T-helper 1 cell treated with Interleukin-12 subunit alpha and Interleukin-12 subunit beta and Interleukin-4 antibody, amounts not matched to agents 30 μg/mL and 1 μg/mL, for 36 hours (primary cell): ENCODE results near the gene CDK16.
A peak's percentile ranks its signal among the peaks of the same experiment; 100 is the strongest.

ENCODE experiments used
- H3K27ac Mint-ChIP-seq: one replicate; pipeline ENCODE4 v1.8.0; 2021; ENCODE audit warnings: mild to moderate bottlenecking, mixed read lengths
- H3K27me3 Mint-ChIP-seq: one replicate; pipeline ENCODE4 v1.8.0; 2021; ENCODE audit warnings: low read depth, mixed read lengths
- H3K36me3 Mint-ChIP-seq: one replicate; pipeline ENCODE4 v1.8.0; 2021; ENCODE audit warnings: low read depth, mixed read lengths
- H3K4me1 Mint-ChIP-seq: one replicate; pipeline ENCODE4 v1.8.0; 2021; ENCODE audit warnings: low read depth, mixed read lengths
- H3K4me3 Mint-ChIP-seq: one replicate; pipeline ENCODE4 v1.8.0; 2021; ENCODE audit warnings: mild to moderate bottlenecking, moderate library complexity, mixed read lengths
- H3K9me3 Mint-ChIP-seq: one replicate; pipeline ENCODE4 v1.8.0; 2021; ENCODE audit warnings: mixed read lengths

CDK16 gene

GRCh38 chrX:47266643-47267042 is 48.2 kb downstream of the CDK16 start:
- Mint-ChIP-seq H3K27ac (peak overlapping the region; percentile 62), H3K4me3 (no peak overlapping the region), H3K27me3 (no peaks in the 10 kb centered on the region), H3K36me3 (no peaks in the 10 kb centered on the region), H3K9me3 (no peaks in the 10 kb centered on the region), H3K4me1 (peaks cover 9% of the 10 kb centered on the region)

GRCh38 chrX:47272013-47272408 is 53.5 kb downstream of the CDK16 start:
- Mint-ChIP-seq H3K27me3 (no peaks in the 10 kb centered on the region), H3K4me1 (peaks cover under 1% of the 10 kb centered on the region), H3K27ac (no peak overlapping the region), H3K36me3 (no peaks in the 10 kb centered on the region), H3K9me3 (no peaks in the 10 kb centered on the region), H3K4me3 (no peak overlapping the region)

- no peaks in the 10 kb centered on the region for H3K9me3 Mint-ChIP-seq
- no peak overlapping the region for H3K27ac Mint-ChIP-seq
- H3K4me1 Mint-ChIP-seq: no peaks in the 10 kb centered on the region
- no peaks in the 10 kb centered on the region for H3K27me3 Mint-ChIP-seq
- H3K4me3 Mint-ChIP-seq: no peak overlapping the region
- H3K36me3 Mint-ChIP-seq: no peaks in the 10 kb centered on the region
These were observed 54.7 kb downstream of the CDK16 start for GRCh38 chrX:47273011-47273730.

- Mint-ChIP-seq H3K4me3 (no peak overlapping the region), H3K27ac (no peak overlapping the region), H3K27me3 (no peaks in the 10 kb centered on the region), H3K4me1 (no peaks in the 10 kb centered on the region), H3K9me3 (no peaks in the 10 kb centered on the region), H3K36me3 (no peaks in the 10 kb centered on the region)
These were observed 60.2 kb downstream of the CDK16 start for GRCh38 chrX:47278691-47279090.
